Spleen (tissue), 7 donors: ENCODE data around the gene SARS1.
"Not testable (repeated sequence)": the region's sequence is repeated elsewhere in the genome, so short reads cannot be mapped to it uniquely, and the experiment has no call there.

ENCODE experiments used
- POLR2A ChIP-seq, 3 donors: fragments of 450-650 bp; IDR thresholded peaks; one replicate each; pipeline ENCODE4 v1.5.1; 2017; ENCODE audit warnings: antibody characterized with exemption in 3 of 3, mild to moderate bottlenecking in 1 of 3
- POLR2AphosphoS5 ChIP-seq, 3 donors: sonication (generic); formaldehyde crosslinking; IDR thresholded peaks; one replicate each; pipeline ENCODE4 v1.5.1; 2017; ENCODE audit warnings: antibody characterized with exemption in 3 of 3
- TF ChIP-seq, protein P1 (sequence below), 11 experiments: fragments of 200-600 bp in 7 of 11; fragments of 450-650 bp in 4 of 11; sonication (generic) in 4 of 11; IDR thresholded peaks in 8 of 11; conservative IDR thresholded peaks in 3 of 11; 1 replicate in 7 of 11; 2 replicates in 4 of 11; pipeline versions ENCODE4 v1.4.0 to v1.8.0; 2016 to 2021; ENCODE audit warnings: antibody characterized with exemption in 11 of 11, inconsistent platforms in 4 of 11, mild to moderate bottlenecking in 1 of 11
- donor health status: DM: no; HTN: no; CAD: no; lungs with moderate emphysema.
- donor health status: DM: no; HTN: no; CAD: no.
- donor health status: DM: no; HTN: no; CAD: no.

DNA sequence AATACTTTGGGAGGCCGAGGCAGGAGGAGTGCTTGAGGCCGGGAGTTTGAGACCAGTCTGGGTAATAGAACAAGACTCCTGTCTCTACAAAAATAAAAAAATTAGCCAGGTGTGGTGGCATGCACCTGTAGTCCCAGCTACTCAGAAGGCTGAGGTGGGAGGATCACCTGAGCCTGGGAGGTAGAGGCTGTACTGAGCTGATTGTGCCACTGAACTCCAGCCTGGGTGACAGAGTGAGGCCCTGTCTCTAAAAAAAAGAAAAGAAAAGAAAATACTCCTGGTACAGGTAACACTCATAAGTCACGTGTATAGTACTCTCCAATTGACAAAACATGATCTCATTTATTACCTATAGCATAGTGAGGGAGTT lies 33.0 kb upstream of the SARS1 start:
- TF ChIP-seq, protein P1, sequence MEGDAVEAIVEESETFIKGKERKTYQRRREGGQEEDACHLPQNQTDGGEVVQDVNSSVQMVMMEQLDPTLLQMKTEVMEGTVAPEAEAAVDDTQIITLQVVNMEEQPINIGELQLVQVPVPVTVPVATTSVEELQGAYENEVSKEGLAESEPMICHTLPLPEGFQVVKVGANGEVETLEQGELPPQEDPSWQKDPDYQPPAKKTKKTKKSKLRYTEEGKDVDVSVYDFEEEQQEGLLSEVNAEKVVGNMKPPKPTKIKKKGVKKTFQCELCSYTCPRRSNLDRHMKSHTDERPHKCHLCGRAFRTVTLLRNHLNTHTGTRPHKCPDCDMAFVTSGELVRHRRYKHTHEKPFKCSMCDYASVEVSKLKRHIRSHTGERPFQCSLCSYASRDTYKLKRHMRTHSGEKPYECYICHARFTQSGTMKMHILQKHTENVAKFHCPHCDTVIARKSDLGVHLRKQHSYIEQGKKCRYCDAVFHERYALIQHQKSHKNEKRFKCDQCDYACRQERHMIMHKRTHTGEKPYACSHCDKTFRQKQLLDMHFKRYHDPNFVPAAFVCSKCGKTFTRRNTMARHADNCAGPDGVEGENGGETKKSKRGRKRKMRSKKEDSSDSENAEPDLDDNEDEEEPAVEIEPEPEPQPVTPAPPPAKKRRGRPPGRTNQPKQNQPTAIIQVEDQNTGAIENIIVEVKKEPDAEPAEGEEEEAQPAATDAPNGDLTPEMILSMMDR (IDR thresholded peaks at IDR 0.05 in 8 of 11, conservative IDR thresholded peaks at IDR 0.05 in 3 of 11) = not testable (repeated sequence)
- TF ChIP-seq POLR2A, POLR2AphosphoS5 (IDR thresholded peaks at IDR 0.05): not testable (repeated sequence)
